Thoracic aorta (tissue), 2 donors: ENCODE data around the gene FUT7. TPM values are rescaled to one million over a fixed set of nuclear protein-coding genes. Genes with fewer than 3 reads are reported as not detected.

ENCODE experiments used
- ATAC-seq: fragments of 150-250 bp; one replicate; pipeline ENCODE4 v1.8.0; 2017; ENCODE audit warnings: low read depth; ENCODE audit not compliant: insufficient number of reproducible peaks, low FRiP score
- DNase-seq: peaks from one replicate; pipeline ENCODE4 v3.0.0-alpha.2; 2020; ENCODE audit warnings: low spot score
- H3K27ac ChIP-seq, 2 donors: fragments of 200-600 bp; sonication (generic); 1 replicate in 1 of 2; 2 replicates in 1 of 2; pipeline ENCODE4 v1.5.1; 2016; ENCODE audit warnings: mild to moderate bottlenecking in 2 of 2, moderate library complexity in 2 of 2
- H3K27me3 ChIP-seq: fragments of 200-600 bp; sonication (generic); replicated peaks from 2 replicates; pipeline ENCODE4 v1.6.0; 2016; ENCODE audit warnings: mild to moderate bottlenecking; ENCODE audit not compliant: insufficient read depth
- H3K36me3 ChIP-seq: fragments of 200-600 bp; sonication (generic); one replicate; pipeline ENCODE4 v1.5.1; 2016
- H3K4me1 ChIP-seq, 2 donors: fragments of 200-600 bp; sonication (generic); 1 replicate in 1 of 2; 2 replicates in 1 of 2; pipeline versions ENCODE4 v1.5.1 to v1.6.0; 2016; ENCODE audit warnings: low read depth in 2 of 2, mild to moderate bottlenecking in 1 of 2; ENCODE audit not compliant: control insufficient read depth in 1 of 2
- H3K4me3 ChIP-seq: fragments of 200-600 bp; sonication (generic); 2 replicates; pipeline ENCODE4 v1.5.1; 2016; ENCODE audit warnings: mild to moderate bottlenecking
- H3K9me3 ChIP-seq: fragments of 200-600 bp; sonication (generic); 2 replicates; pipeline ENCODE4 v1.5.1; 2016
- total RNA-seq, 2 donors: library from RNA; depleted of rRNA; stranded (reverse); fragments of >200 nt; gene quantifications; one replicate each; pipeline versions ENCODE4 v1.1.0 to v1.2.3, GENCODE V29; 2016
- TF ChIP-seq, protein P1 (sequence below): fragments of 200-600 bp; sonication (generic); IDR thresholded peaks from one replicate; pipeline ENCODE4 v1.5.1; 2019; ENCODE audit warnings: antibody characterized with exemption

FUT7 gene
- total RNA-seq, 2 donors from 2014 or later, result not detected

DNA sequence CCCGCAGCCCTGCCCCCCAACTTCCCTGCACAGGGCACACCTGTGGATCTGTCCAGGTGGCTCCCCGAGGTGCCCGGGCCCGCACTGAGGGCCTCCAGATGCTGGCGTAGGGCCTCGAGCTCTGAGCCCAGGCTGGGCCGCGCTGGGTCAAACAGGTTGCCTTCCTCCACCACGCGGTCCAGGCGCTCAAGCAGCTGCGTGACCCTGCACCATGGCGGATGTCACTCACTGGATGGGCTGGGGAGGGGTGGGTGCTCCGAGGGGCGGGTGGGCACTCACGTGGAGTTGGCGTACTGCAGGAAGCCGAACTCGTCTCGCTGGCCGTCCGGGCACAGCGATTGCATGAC, 9.3 kb downstream of the FUT7 start:
- H3K36me3 ChIP-seq, result peaks cover 5% of the 10 kb centered on the region
- H3K27ac ChIP-seq, result no peak overlapping the region
- H3K4me3 ChIP-seq, result no peak overlapping the region
- no peaks in the 10 kb centered on the region for H3K27me3 ChIP-seq
- H3K4me1 ChIP-seq, result peaks cover 8 to 17% of the 10 kb centered on the region in 2 donors
- TF ChIP-seq, protein P1, sequence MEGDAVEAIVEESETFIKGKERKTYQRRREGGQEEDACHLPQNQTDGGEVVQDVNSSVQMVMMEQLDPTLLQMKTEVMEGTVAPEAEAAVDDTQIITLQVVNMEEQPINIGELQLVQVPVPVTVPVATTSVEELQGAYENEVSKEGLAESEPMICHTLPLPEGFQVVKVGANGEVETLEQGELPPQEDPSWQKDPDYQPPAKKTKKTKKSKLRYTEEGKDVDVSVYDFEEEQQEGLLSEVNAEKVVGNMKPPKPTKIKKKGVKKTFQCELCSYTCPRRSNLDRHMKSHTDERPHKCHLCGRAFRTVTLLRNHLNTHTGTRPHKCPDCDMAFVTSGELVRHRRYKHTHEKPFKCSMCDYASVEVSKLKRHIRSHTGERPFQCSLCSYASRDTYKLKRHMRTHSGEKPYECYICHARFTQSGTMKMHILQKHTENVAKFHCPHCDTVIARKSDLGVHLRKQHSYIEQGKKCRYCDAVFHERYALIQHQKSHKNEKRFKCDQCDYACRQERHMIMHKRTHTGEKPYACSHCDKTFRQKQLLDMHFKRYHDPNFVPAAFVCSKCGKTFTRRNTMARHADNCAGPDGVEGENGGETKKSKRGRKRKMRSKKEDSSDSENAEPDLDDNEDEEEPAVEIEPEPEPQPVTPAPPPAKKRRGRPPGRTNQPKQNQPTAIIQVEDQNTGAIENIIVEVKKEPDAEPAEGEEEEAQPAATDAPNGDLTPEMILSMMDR, result no peak
- DNase-seq, result no peak
- no peaks in the 10 kb centered on the region for H3K9me3 ChIP-seq
- ATAC-seq, result no peak

DNA sequence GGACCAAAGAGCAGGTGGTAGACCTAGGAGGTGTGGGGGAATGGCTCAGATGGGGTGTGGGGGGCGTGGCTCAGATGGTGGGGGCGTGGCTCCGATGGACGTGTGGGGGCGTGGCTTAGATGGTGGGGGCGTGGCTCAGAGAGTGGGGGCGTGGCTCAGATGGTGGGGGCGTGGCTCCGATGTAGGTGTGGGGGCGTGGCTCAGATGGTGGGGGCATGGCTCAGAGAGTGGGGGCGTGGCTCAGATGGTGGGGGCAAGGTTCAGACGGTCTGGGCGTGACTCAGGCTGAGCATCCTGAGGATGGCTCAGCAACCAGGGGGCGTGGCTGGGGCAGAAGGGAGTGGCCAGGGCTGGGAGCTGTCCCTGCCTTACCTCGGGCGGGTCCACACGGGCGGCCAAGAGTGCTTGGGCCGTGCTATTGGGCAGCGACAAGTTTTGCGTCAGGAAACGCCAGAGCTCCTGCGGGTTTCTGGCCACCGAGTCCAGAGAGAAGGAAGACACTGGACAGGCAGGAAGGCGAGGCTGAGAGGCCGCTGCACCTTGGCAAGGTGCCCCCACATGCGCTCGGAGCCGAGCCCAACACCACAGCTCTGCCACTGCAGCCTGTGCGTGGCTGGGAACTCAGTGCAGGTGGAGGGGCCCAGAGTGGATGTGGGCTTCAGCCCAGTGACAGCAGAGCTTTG, 9.8 kb downstream of the FUT7 start:
- Histone ChIP-seq H3K27ac (no peak overlapping the region), H3K4me1 (peaks cover 5 to 12% of the 10 kb centered on the region in 2 donors), H3K27me3 (no peaks in the 10 kb centered on the region), H3K9me3 (no peaks in the 10 kb centered on the region), H3K36me3 (peaks cover 10% of the 10 kb centered on the region), H3K4me3 (no peak overlapping the region)
- TF ChIP-seq, protein P1, result no peak
- no peak for ATAC-seq
- DNase-seq, result no peak

DNA sequence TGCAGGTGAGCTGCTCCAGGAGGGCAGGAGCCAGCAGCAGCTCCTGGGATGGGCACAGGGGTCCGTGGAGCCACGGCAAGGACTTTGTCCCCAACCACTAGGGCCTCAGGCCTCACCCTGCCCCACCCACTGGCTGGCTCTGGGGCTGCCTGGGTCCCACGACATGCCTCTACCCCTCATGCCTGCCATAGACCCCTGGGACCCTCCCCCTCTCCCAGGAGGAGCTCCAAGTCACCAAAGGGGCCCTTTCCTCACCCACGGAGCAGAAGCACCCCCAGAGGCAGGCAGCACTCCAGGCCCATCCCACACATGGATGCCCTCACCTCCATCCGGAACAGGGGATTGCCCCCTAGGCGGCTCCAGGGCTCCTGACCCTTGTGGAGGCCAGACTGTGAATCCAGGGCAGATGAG, 10.3 kb downstream of the FUT7 start:
- H3K9me3 ChIP-seq, result no peaks in the 10 kb centered on the region
- DNase-seq (no peak), ATAC-seq (no peak)
- peaks cover 0 to 6% of the 10 kb centered on the region in 2 donors for H3K4me1 ChIP-seq
- no peak overlapping the region for H3K27ac ChIP-seq
- TF ChIP-seq, protein P1, result no peak
- peaks cover 12% of the 10 kb centered on the region for H3K36me3 ChIP-seq
- H3K4me3 ChIP-seq, result no peak overlapping the region
- no peaks in the 10 kb centered on the region for H3K27me3 ChIP-seq

DNA sequence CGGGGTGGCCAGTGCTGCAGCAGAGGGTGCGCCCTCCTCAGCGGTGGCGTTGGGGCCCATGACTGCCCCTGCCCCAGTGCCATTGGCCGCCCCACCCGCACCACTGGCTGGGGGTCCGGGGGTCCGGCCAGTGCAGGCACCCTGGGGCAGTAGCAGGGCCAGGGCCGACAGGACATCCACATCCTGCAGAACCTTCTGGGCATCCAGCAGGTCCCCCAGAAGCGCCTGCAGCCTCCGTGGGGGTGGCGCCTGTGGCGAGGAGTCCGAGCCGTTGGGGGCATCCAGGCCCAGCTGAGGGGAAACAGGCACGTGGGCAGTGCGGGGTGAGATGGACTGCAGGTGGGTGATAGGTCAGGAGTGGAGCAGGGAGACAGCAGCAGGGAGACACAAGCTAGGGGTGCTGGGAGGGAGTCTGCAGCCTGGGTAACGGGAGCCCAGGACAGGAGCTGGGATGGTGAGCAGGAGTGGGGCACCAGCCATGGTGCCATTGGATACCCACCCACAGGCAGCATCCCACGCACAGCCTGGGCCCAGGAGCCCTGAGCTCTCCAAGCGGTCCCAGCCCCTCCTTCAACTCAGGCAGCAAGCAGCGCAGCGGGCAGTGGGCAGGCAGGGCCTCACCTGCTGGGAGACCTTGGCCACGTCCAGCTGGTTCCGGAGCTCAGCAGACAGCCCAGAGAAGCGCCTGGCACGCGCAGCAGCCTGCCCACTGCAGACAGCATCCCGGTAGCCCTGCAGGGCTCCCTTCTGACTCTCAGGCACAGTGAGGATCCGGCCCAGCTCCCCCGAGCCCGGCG, 10.9 kb downstream of the FUT7 start:
- DNase-seq, result no peak
- peaks cover 14% of the 10 kb centered on the region for H3K36me3 ChIP-seq
- peaks cover 0 to under 1% of the 10 kb centered on the region in 2 donors for H3K4me1 ChIP-seq
- H3K4me3 ChIP-seq, result no peak overlapping the region
- TF ChIP-seq, protein P1, result no peak
- H3K9me3 ChIP-seq, result no peaks in the 10 kb centered on the region
- no peaks in the 10 kb centered on the region for H3K27me3 ChIP-seq
- ATAC-seq, result no peak
- H3K27ac ChIP-seq, result no peak overlapping the region

DNA sequence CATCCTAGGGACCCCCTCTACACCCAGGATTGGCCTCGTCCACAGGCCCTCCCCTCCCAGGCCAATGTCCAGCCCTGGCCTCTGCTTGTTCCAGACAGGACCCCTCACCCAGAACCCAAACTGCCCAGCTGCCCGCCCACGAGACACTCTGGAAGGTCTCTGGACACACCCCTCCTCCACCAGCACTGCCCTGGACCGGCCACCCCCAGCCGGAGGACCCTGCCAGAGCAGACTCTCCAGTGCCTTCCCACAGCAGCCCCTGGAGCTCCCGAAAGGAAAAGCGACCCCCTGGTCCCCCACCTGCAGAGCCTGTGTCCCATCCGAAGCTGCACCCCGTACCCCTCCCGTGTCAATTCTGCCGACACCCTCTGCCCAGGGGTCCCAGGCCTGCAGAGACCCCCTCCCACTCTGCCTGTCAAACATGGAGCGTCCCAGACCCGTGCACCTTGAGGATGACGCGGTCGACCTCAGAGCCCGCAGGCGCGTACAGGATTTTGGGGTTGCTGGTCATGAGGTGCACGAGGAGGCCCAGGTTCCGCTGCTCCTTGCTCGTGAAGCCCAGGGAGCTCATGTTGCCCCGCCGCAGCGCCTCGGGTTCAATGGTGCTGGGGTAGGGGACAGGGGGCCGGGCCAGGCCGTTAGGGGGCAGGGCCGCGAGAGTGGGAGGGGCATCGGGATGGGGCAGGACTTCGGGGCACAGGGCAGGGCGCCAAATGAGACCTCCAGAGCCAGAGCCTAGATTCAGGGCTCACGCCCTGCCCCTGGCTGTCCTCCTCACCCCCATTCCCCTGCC, 11.8 kb downstream of the FUT7 start:
- H3K4me3 ChIP-seq, result no peak overlapping the region
- TF ChIP-seq, protein P1, result no peak
- ATAC-seq (no peak), DNase-seq (no peak)
- H3K9me3 ChIP-seq, result no peaks in the 10 kb centered on the region
- H3K27me3 ChIP-seq, result no peaks in the 10 kb centered on the region
- no peak overlapping the region for H3K27ac ChIP-seq
- H3K36me3 ChIP-seq, result peaks cover 15% of the 10 kb centered on the region
- H3K4me1 ChIP-seq, result no peaks in the 10 kb centered on the region
